DMS114 treated with DMSO at 0.1 percent for 48 hours (cell line): ENCODE data around the gene NAA35.
"Not testable (repeated sequence)": the region's sequence is repeated elsewhere in the genome, so short reads cannot be mapped to it uniquely, and the experiment has no call there.

Experiments
- DNase-seq: peaks from one replicate; lab custom pipeline; 2025; ENCODE audit not compliant: unreplicated experiment; lab: John Stamatoyannopoulos, UW

Gene NAA35

GRCh38 chr9:86022687-86023266 lies 81.8 kb downstream of the NAA35 start:
- no peak for DNase-seq

GRCh38 chr9:86027767-86028166 lies 86.8 kb downstream of the NAA35 start:
- DNase-seq: no peak

- peak; percentile 14 for DNase-seq
These were observed 94.2 kb downstream of the NAA35 start for GRCh38 chr9:86034863-86035734.

- no peak for DNase-seq
These were observed 95.0 kb downstream of the NAA35 start for GRCh38 chr9:86035827-86036440.

GRCh38 chr9:86036555-86036954 lies 95.6 kb downstream of the NAA35 start:
- no peak for DNase-seq

GRCh38 chr9:86039991-86040860 lies 99.3 kb downstream of the NAA35 start:
- DNase-seq: no peak

- no peak for DNase-seq
These were observed 99.9 kb downstream of the NAA35 start for GRCh38 chr9:86040861-86041155.

GRCh38 chr9:86041311-86041741 lies 100.4 kb downstream of the NAA35 start:
- no peak for DNase-seq

- DNase-seq: no peak
These were observed 101.4 kb downstream of the NAA35 start for GRCh38 chr9:86042199-86042978.

- no peak for DNase-seq
These were observed 102.6 kb downstream of the NAA35 start for GRCh38 chr9:86043586-86043985.

- DNase-seq: no peak
These were observed 103.1 kb downstream of the NAA35 start for GRCh38 chr9:86043999-86044398.

GRCh38 chr9:86045654-86046053 lies 104.7 kb downstream of the NAA35 start:
- no peak for DNase-seq

- no peak for DNase-seq
These were observed 105.2 kb downstream of the NAA35 start for GRCh38 chr9:86046071-86046636.

GRCh38 chr9:86046930-86047341 lies 106.0 kb downstream of the NAA35 start:
- DNase-seq: no peak

GRCh38 chr9:86047361-86047760 lies 106.4 kb downstream of the NAA35 start:
- DNase-seq: no peak

GRCh38 chr9:86048018-86048742 lies 107.2 kb downstream of the NAA35 start:
- DNase-seq: not testable (repeated sequence)

- no peak for DNase-seq
These were observed 111.9 kb downstream of the NAA35 start for GRCh38 chr9:86052556-86053468.

- DNase-seq: no peak
These were observed 113.7 kb downstream of the NAA35 start for GRCh38 chr9:86054695-86055094.
